HG03097 (cell line): ENCODE results near the gene P3H2.

Experiments used
- ATAC-seq: cut with Tn5 transposase; IDR thresholded peaks from one replicate; pipeline ENCODE4 v1.9.1; 2021; ENCODE audit not compliant: unreplicated experiment, low FRiP score

The P3H2 gene

GRCh38 chr3:189950258-189950657 is 170.4 kb downstream of the P3H2 start:
- no peak for ATAC-seq

- ATAC-seq = no peak
Measured at GRCh38 chr3:189949580-189949979, 171.1 kb downstream of the P3H2 start.

GRCh38 chr3:189948724-189949045 is 172.0 kb downstream of the P3H2 start:
- no peak for ATAC-seq

GRCh38 chr3:189947948-189948723 is 172.6 kb downstream of the P3H2 start:
- no peak for ATAC-seq

- ATAC-seq = no peak
Measured at GRCh38 chr3:189947068-189947467, 173.6 kb downstream of the P3H2 start.

- no peak for ATAC-seq
Measured at GRCh38 chr3:189945935-189946709, 174.6 kb downstream of the P3H2 start.

GRCh38 chr3:189944285-189945145 is 176.2 kb downstream of the P3H2 start:
- ATAC-seq = no peak

- no peak for ATAC-seq
Measured at GRCh38 chr3:189942948-189943347, 177.7 kb downstream of the P3H2 start.

GRCh38 chr3:189941679-189942078 is 179.0 kb downstream of the P3H2 start:
- ATAC-seq = no peak

- no peak for ATAC-seq
Measured at GRCh38 chr3:189941125-189941524, 179.6 kb downstream of the P3H2 start.

GRCh38 chr3:189937302-189938127 is 183.2 kb downstream of the P3H2 start:
- ATAC-seq = no peak

- no peak for ATAC-seq
Measured at GRCh38 chr3:189936201-189936945, 184.3 kb downstream of the P3H2 start.

- no peak for ATAC-seq
Measured at GRCh38 chr3:189927975-189928895, 192.5 kb downstream of the P3H2 start.

- ATAC-seq = no peak
Measured at GRCh38 chr3:189921770-189922169, 198.9 kb downstream of the P3H2 start.

GRCh38 chr3:189914799-189915198 is 205.9 kb downstream of the P3H2 start:
- ATAC-seq = no peak

GRCh38 chr3:189911001-189911400 is 209.7 kb downstream of the P3H2 start:
- ATAC-seq = no peak

GRCh38 chr3:189909573-189909972 is 211.1 kb downstream of the P3H2 start:
- ATAC-seq = no peak

- no peak for ATAC-seq
Measured at GRCh38 chr3:189909139-189909538, 211.6 kb downstream of the P3H2 start.

- no peak for ATAC-seq
Measured at GRCh38 chr3:189908646-189909045, 212.1 kb downstream of the P3H2 start.
